ENCODE results near the gene BCAR1. TPM values are rescaled to one million over a fixed set of nuclear protein-coding genes. Genes with fewer than 3 reads are reported as not detected.

BCAR1 gene
- total and polyA plus RNA-seq, 8 donors = 30.1 to 66.7 (median 48.9) TPM

DNA sequence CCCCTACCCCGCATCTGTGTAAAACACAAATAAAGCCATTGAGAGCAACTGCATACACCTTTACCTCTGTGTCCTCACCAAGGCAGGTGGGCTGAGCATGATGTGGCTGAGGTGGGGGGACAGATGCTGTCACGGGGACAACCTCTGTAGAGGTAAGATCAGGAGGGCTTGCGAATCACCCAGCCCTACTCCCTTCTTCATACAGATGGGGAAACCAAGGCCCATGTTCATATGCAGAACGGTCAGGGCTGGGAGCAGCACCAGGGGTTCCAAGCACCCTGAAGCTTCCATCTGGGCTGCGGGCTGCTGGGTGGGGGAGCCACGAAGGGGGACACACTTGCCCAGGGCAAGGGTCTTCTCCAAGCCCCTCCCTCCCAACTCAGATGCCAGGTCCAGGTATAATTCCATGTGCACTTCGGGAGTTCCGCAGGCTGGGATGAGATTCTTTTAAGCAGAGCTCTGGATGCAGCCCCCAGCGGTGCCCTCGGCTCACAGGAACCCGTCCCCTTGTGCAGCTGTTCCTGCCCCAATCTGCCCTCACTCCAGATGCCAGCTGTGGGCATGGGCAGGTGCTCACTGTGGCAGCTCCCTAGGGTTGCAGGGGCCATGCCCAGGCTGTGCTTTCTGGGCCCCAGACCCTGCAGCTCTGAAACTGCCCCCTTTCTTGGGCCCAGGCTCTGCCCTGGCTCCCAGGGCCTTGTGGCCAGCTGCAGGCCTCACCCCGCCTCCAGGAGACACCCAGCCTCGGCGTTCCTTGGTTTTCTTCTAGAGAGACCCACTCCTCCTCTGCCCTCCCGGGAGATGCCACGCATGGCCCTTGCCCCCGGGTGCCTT is 23.1 kb downstream of the BCAR1 start:
- Histone ChIP-seq H3K27ac (peak overlapping the region in 3 of 4 donors; percentile 46 to 93 (median 50)), H3K4me1 (no peaks in the 10 kb centered on the region), H3K27me3 (no peaks in the 10 kb centered on the region), H3K4me3 (no peak overlapping the region), H3K36me3 (peaks cover 0 to 46% (median 0%) of the 10 kb centered on the region in 3 donors), H3K9me3 (no peaks in the 10 kb centered on the region)
- DNase-seq (peak in 5 of 6 donors; percentile 67 to 91 (median 84)), FAIRE-seq (no peak), ATAC-seq (peak; percentile 0 to 4 (median 2))
- TF ChIP-seq, protein P1, sequence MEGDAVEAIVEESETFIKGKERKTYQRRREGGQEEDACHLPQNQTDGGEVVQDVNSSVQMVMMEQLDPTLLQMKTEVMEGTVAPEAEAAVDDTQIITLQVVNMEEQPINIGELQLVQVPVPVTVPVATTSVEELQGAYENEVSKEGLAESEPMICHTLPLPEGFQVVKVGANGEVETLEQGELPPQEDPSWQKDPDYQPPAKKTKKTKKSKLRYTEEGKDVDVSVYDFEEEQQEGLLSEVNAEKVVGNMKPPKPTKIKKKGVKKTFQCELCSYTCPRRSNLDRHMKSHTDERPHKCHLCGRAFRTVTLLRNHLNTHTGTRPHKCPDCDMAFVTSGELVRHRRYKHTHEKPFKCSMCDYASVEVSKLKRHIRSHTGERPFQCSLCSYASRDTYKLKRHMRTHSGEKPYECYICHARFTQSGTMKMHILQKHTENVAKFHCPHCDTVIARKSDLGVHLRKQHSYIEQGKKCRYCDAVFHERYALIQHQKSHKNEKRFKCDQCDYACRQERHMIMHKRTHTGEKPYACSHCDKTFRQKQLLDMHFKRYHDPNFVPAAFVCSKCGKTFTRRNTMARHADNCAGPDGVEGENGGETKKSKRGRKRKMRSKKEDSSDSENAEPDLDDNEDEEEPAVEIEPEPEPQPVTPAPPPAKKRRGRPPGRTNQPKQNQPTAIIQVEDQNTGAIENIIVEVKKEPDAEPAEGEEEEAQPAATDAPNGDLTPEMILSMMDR (IDR thresholded peaks at IDR 0.05) = no peak
- intact Hi-C loops (cut with DNase I) = no loop called here
- WGBS, 2 donors = 47 to 53% methylated on average over 17 of the region's 17 CpGs

DNA sequence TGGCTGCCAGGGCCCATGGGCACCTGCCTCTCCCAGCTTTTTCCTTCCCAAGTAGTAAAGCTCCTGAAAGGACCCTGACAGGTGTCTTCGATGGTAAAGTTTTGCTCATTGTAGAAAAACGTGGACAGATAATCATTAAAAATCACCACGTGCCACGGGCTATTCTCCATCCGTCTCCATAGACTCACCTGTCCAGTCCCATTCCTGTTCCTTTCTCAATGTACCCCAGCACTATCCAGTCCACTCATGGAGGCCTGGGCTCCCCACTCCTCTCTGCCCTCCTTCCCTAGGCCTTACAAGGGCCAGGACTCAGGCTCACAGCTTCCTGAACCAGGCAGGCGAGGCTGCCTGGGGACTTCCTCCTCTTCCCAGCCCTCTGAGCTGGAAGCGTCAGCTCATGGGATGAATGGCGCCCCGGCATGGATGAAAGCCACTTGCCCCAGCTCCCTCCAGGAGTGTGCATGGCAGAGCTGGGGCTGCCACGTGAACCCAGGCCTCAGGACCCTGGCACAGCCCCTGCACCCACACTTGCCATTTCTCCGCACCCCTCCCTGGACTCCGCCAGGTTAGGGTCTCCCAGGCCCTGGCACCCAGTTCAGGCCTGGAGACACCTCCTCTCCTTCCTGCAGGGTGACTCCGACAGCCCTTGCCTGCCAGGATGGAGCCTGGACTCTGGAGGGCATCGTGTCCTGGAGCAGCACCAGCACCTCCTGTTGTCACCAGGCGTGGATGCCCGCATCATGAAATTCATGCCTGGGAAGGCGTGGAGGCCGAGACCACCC is 23.9 kb downstream of the BCAR1 start:
- WGBS, 2 donors = 38 to 41% methylated on average over 18 of the region's 18 CpGs
- FAIRE-seq (no peak), ATAC-seq (peak; percentile 1 to 8 (median 4)), DNase-seq (peak in 4 of 6 donors; percentile 62 to 92 (median 82))
- Histone ChIP-seq H3K36me3 (peaks cover 0 to 38% (median 0%) of the 10 kb centered on the region in 3 donors), H3K9me3 (no peaks in the 10 kb centered on the region), H3K27me3 (no peaks in the 10 kb centered on the region), H3K27ac (peak overlapping the region; percentile 42 to 93 (median 56)), H3K4me3 (peak overlapping the region in 1 of 4 donors; percentile 1), H3K4me1 (no peaks in the 10 kb centered on the region)
- intact Hi-C loops (cut with DNase I) = loop anchor here in 1 of 3 donors (2.0 kb wide), 1 partner anchor 21 kb away; the partner anchor contains the start of gene CTRB2
- TF ChIP-seq, protein P1 (IDR thresholded peaks at IDR 0.05) = no peak

DNA sequence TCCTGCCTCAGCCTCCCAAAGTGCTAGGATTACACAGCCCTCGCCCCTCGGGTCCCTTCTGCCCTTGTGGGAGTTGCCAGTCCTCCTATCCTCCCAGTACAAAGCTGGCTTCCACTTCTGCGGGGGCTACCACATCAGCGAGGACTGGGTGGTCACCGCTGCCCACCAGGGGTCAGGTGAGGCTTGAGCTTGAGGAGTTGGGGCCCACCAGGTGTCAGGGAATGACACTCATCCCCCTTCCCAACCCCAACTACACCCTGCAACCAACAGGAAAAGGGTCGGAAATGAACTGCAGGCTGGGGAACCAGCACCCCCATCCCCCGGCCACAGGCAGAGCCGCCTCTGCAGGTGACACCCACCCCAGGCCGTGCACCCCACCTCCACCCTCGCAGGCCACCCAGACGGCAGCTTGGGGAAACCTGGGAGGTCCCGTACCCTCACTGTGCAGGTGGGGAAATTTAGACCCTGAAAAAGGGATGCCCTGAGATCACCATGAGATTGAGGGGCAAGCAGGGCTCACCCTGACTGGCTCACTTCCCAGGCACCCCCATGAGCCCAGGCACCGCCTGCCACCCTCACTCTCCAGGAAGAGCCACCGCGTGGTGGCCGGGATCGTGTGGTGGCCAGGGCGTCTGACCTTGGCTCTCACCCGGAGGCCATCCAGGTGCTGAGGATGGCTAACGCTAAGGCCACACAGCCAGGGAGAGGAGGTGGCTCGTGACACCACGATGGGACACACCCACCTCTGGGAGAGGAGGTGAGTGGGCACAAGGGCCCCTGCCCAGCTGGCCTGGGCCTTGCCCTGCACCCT is 24.7 kb downstream of the BCAR1 start:
- H3K4me1 ChIP-seq = no peaks in the 10 kb centered on the region
- peaks cover 0 to 31% (median 0%) of the 10 kb centered on the region in 3 donors for H3K36me3 ChIP-seq
- H3K27ac ChIP-seq = peak overlapping the region; percentile 66 to 93 (median 82)
- intact Hi-C loops (cut with DNase I) = loop anchor here in 1 of 3 donors (2.0 kb wide), 1 partner anchor 20 kb away; the partner anchor contains the start of gene CTRB2
- FAIRE-seq = no peak
- WGBS, 2 donors = 29 to 31% methylated on average over 22 of the region's 22 CpGs
- H3K9me3 ChIP-seq = no peaks in the 10 kb centered on the region
- H3K4me3 ChIP-seq = peak overlapping the region in 1 of 4 donors; percentile 59
- peak; percentile 66 to 93 (median 84) for DNase-seq
- H3K27me3 ChIP-seq = no peaks in the 10 kb centered on the region
- ATAC-seq = peak; percentile 3 to 13 (median 6)
- TF ChIP-seq, protein P1 (IDR thresholded peaks at IDR 0.05) = no peak

DNA sequence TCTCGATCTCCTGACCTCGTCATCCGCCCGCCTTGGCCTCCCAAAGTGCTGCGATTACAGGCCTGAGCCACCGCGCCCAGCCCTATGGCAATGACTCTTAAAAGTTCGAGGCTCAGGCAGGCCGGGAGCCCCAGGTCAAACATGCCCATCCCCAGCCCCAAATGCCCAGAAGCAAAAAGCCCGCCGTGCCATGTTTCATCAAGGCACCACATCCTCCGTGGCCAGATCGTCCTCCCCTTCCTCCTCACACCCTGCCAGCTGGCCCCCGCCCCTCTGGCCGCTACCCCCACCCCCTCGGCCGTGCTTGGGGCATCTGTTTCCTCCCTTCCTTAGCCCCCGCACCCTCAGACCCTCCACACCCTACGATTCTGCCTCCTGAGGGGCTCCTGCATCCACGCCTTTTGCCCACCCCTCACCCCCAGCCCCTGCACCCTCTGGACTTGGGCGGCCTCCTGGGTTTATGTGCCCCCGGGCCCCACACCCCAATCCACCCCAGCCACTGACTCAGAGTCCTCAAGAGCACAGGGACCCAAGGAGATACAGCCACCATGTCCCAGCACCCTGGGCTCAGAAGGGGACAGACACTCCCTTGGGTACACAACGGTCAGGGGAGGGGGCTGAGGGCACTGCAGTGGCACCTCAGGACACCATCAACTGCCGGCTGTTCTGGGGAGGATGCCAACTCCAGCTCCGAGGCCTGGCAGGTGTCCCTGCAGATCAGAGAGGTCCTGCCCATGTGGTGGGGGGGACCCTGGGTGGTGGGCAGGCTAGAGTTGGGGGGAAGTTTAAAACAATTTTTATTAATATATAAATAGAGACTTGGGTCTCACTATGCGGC is 25.5 kb downstream of the BCAR1 start:
- peak; percentile 70 to 93 (median 83) for DNase-seq
- Histone ChIP-seq H3K4me1 (no peaks in the 10 kb centered on the region), H3K27me3 (no peaks in the 10 kb centered on the region), H3K4me3 (peak overlapping the region in 3 of 4 donors; percentile 45 to 59 (median 48)), H3K27ac (peak overlapping the region; percentile 66 to 93 (median 82)), H3K36me3 (peaks cover 0 to 23% (median 0%) of the 10 kb centered on the region in 3 donors), H3K9me3 (no peaks in the 10 kb centered on the region)
- no peak for FAIRE-seq
- WGBS, 2 donors = 29 to 30% methylated on average over 22 to 26 of the region's 26 CpGs
- ATAC-seq = peak; percentile 1 to 7 (median 2)
- TF ChIP-seq, protein P1 (IDR thresholded peaks at IDR 0.05) = no peak
- intact Hi-C loops (cut with DNase I) = loop anchor here in 2 of 3 donors (2.0 kb wide), 1 partner anchor 19 kb away; the partner anchor contains the start of gene CTRB2 (in 2 of the 2)

All from pancreas (tissue), 10 donors.